BLaER1 treated with 17β-estradiol and CSF1 and Interleukin-3, amounts not matched to agents 10 nM and 100 nM (cell line): Measurements from ENCODE around the gene AGRN.
"Not testable (repeated sequence)": the region's sequence is repeated elsewhere in the genome, so short reads cannot be mapped to it uniquely, and the experiment has no call there.

Experiments
- H3K27ac ChIP-seq, 11 experiments: shearing (Covaris generic); formaldehyde crosslinking; 2 replicates each; pipeline ENCODE4 v1.8.1; 2022
- H3K27me3 ChIP-seq, 11 experiments: shearing (Covaris generic); formaldehyde crosslinking; 2 replicates each; pipeline ENCODE4 v1.8.1; 2022
- H3K36me3 ChIP-seq, 11 experiments: shearing (Covaris generic); formaldehyde crosslinking; 2 replicates each; pipeline ENCODE4 v1.8.1; 2022
- H3K4me1 ChIP-seq, 10 experiments: shearing (Covaris generic); formaldehyde crosslinking; 2 replicates each; pipeline ENCODE4 v1.8.1; 2022
- H3K4me2 ChIP-seq, 11 experiments: shearing (Covaris generic); formaldehyde crosslinking; 2 replicates each; pipeline ENCODE4 v1.8.1; 2022
- H3K4me3 ChIP-seq, 10 experiments: shearing (Covaris generic); formaldehyde crosslinking; 2 replicates each; pipeline ENCODE4 v1.8.1; 2022
- H3K9ac ChIP-seq, 11 experiments: shearing (Covaris generic); formaldehyde crosslinking; 2 replicates each; pipeline ENCODE4 v1.8.1; 2022
- H3K9me3 ChIP-seq, 11 experiments: shearing (Covaris generic); formaldehyde crosslinking; replicated peaks in 1 of 11; 2 replicates each; pipeline ENCODE4 v1.8.1; 2022
- H4K20me1 ChIP-seq, 11 experiments: shearing (Covaris generic); formaldehyde crosslinking; 2 replicates each; pipeline ENCODE4 v1.8.1; 2022
- Cebpa-rat ChIP-seq, 11 experiments: shearing (Covaris generic); IDR thresholded peaks; 2 replicates each; pipeline ENCODE4 v1.8.1; 2022

The AGRN gene

GRCh38 chr1:1024771-1025699 lies 5.1 kb downstream of the AGRN start:
- peak overlapping the region in 9 of 11 experiments; percentile 89 to 99 (median 97); a peak in 15 of 22 replicates for H3K4me2 ChIP-seq
- TF ChIP-seq Cebpa-rat (IDR thresholded peaks at IDR 0.05), result no peak
- H3K9ac ChIP-seq, result no peak overlapping the region
- no peaks in the 10 kb centered on the region for H3K9me3 ChIP-seq
- no peak overlapping the region for H3K27ac ChIP-seq
- H4K20me1 ChIP-seq, result peaks cover 19 to 76% (median 41%) of the 10 kb centered on the region in 11 experiments; a peak in 19 of 22 replicates
- no peak overlapping the region for H3K4me3 ChIP-seq
- peaks cover 12 to 29% (median 17%) of the 10 kb centered on the region in 11 experiments; a peak in 20 of 22 replicates for H3K27me3 ChIP-seq
- no peaks in the 10 kb centered on the region for H3K36me3 ChIP-seq
- H3K4me1 ChIP-seq, result peaks cover 53 to 76% (median 75%) of the 10 kb centered on the region in 10 experiments

- Histone ChIP-seq H3K4me3 (no peak overlapping the region), H3K36me3 (no peaks in the 10 kb centered on the region), H4K20me1 (peaks cover 19 to 76% (median 41%) of the 10 kb centered on the region in 11 experiments; a peak in 19 of 22 replicates), H3K9me3 (no peaks in the 10 kb centered on the region), H3K27me3 (peaks cover 7 to 29% (median 13%) of the 10 kb centered on the region in 11 experiments; a peak in 20 of 22 replicates), H3K27ac (no peak overlapping the region), H3K4me2 (peak overlapping the region in 10 of 11 experiments; percentile 64 to 97 (median 89); a peak in 17 of 22 replicates), H3K4me1 (peaks cover 53 to 83% (median 77%) of the 10 kb centered on the region in 10 experiments), H3K9ac (no peak overlapping the region)
- no peak for TF ChIP-seq Cebpa-rat (IDR thresholded peaks at IDR 0.05)
Observed at GRCh38 chr1:1025730-1026129, 5.8 kb downstream of the AGRN start.

GRCh38 chr1:1026599-1027413 lies 6.9 kb downstream of the AGRN start:
- peaks cover 52 to 83% (median 77%) of the 10 kb centered on the region in 10 experiments for H3K4me1 ChIP-seq

GRCh38 chr1:1027791-1028190 lies 7.9 kb downstream of the AGRN start:
- Histone ChIP-seq H3K9me3 (no peaks in the 10 kb centered on the region), H3K4me3 (no peak overlapping the region; a peak in 2 of 20 replicates), H3K27ac (peak overlapping the region in 4 of 11 experiments; percentile 14 to 40 (median 20); a peak in 4 of 22 replicates), H4K20me1 (peaks cover 31 to 77% (median 49%) of the 10 kb centered on the region in 11 experiments; a peak in 21 of 22 replicates), H3K4me2 (peak overlapping the region; percentile 64 to 97 (median 86)), H3K9ac (peak overlapping the region in 3 of 11 experiments; percentile 36 to 58 (median 50); a peak in 6 of 22 replicates), H3K36me3 (no peaks in the 10 kb centered on the region), H3K4me1 (peaks cover 51 to 83% (median 77%) of the 10 kb centered on the region in 10 experiments), H3K27me3 (peaks cover 0 to 29% (median 2%) of the 10 kb centered on the region in 11 experiments; a peak in 8 of 22 replicates)
- peak in 2 of 11 experiments; percentile 53 to 55; a peak in 3 of 22 replicates for TF ChIP-seq Cebpa-rat (IDR thresholded peaks at IDR 0.05)

More at GRCh38 chr1:1026599-1027413, 6.9 kb downstream of the AGRN start:
- Histone ChIP-seq H3K27me3 (peaks cover 0 to 22% (median 2%) of the 10 kb centered on the region in 11 experiments; a peak in 8 of 22 replicates), H3K9ac (peak overlapping the region in 2 of 11 experiments; percentile 36 to 50; a peak in 1 of 22 replicates), H3K4me3 (no peak overlapping the region; a peak in 1 of 20 replicates), H3K9me3 (no peaks in the 10 kb centered on the region), H4K20me1 (peaks cover 21 to 77% (median 44%) of the 10 kb centered on the region in 11 experiments; a peak in 21 of 22 replicates), H3K4me2 (peak overlapping the region; percentile 64 to 97 (median 86)), H3K36me3 (no peaks in the 10 kb centered on the region), H3K27ac (no peak overlapping the region)
- TF ChIP-seq Cebpa-rat (IDR thresholded peaks at IDR 0.05), result no peak

GRCh38 chr1:1030867-1031658 lies 11.1 kb downstream of the AGRN start:
- not testable (repeated sequence) for H3K36me3 ChIP-seq, H3K9me3 ChIP-seq, H3K4me3 ChIP-seq
- Histone ChIP-seq H3K4me2 (peak overlapping the region; percentile 92 to 100 (median 99)), H3K27me3 (peaks cover 22 to 58% (median 27%) of the 10 kb centered on the region in 11 experiments), H3K9ac (peak overlapping the region in 3 of 11 experiments; percentile 56 to 58 (median 57); a peak in 6 of 22 replicates), H4K20me1 (peaks cover 49 to 75% (median 56%) of the 10 kb centered on the region in 11 experiments; a peak in 21 of 22 replicates), H3K4me1 (peaks cover 45 to 74% (median 68%) of the 10 kb centered on the region in 10 experiments), H3K27ac (peak overlapping the region in 3 of 11 experiments; percentile 49 to 53 (median 51); a peak in 4 of 22 replicates)

GRCh38 chr1:1031659-1032235 lies 11.8 kb downstream of the AGRN start:
- no peak for TF ChIP-seq Cebpa-rat (IDR thresholded peaks at IDR 0.05)
- Histone ChIP-seq H3K27ac (peak overlapping the region in 3 of 11 experiments; percentile 49 to 53 (median 51); a peak in 4 of 22 replicates), H3K9me3 (no peaks in the 10 kb centered on the region), H3K36me3 (peaks cover 0 to 5% (median 0%) of the 10 kb centered on the region in 11 experiments; a peak in 1 of 22 replicates), H3K9ac (peak overlapping the region in 3 of 11 experiments; percentile 56 to 70 (median 64); a peak in 6 of 22 replicates), H3K4me3 (no peak overlapping the region), H3K4me1 (peaks cover 39 to 74% (median 67%) of the 10 kb centered on the region in 10 experiments), H4K20me1 (peaks cover 49 to 75% (median 56%) of the 10 kb centered on the region in 11 experiments; a peak in 21 of 22 replicates), H3K27me3 (peaks cover 22 to 64% (median 27%) of the 10 kb centered on the region in 11 experiments), H3K4me2 (peak overlapping the region; percentile 92 to 100 (median 99))

GRCh38 chr1:1032424-1032823 lies 12.5 kb downstream of the AGRN start:
- peak overlapping the region; percentile 53 to 72 (median 64); a peak in 18 of 20 replicates for H3K4me3 ChIP-seq
- peaks cover 0 to 5% (median 0%) of the 10 kb centered on the region in 11 experiments; a peak in 1 of 22 replicates for H3K36me3 ChIP-seq
- H3K27me3 ChIP-seq, result peaks cover 22 to 63% (median 27%) of the 10 kb centered on the region in 11 experiments
- H3K4me2 ChIP-seq, result peak overlapping the region; percentile 92 to 100 (median 99)
- H3K9ac ChIP-seq, result peak overlapping the region in 8 of 11 experiments; percentile 33 to 72 (median 58); a peak in 12 of 22 replicates
- TF ChIP-seq Cebpa-rat (IDR thresholded peaks at IDR 0.05), result no peak
- H3K9me3 ChIP-seq, result no peaks in the 10 kb centered on the region
- peaks cover 45 to 75% (median 55%) of the 10 kb centered on the region in 11 experiments; a peak in 21 of 22 replicates for H4K20me1 ChIP-seq
- H3K27ac ChIP-seq, result no peak overlapping the region
- H3K4me1 ChIP-seq, result peaks cover 32 to 74% (median 67%) of the 10 kb centered on the region in 10 experiments
